Measurements from ENCODE around the gene C10orf67.
A peak's percentile ranks its signal among the peaks of the same experiment; 100 is the strongest.

C10orf67 gene

GRCh38 chr10:23157691-23158369, 186.8 kb downstream of the C10orf67 start:
- peak; percentile 45 for DNase-seq

DNA sequence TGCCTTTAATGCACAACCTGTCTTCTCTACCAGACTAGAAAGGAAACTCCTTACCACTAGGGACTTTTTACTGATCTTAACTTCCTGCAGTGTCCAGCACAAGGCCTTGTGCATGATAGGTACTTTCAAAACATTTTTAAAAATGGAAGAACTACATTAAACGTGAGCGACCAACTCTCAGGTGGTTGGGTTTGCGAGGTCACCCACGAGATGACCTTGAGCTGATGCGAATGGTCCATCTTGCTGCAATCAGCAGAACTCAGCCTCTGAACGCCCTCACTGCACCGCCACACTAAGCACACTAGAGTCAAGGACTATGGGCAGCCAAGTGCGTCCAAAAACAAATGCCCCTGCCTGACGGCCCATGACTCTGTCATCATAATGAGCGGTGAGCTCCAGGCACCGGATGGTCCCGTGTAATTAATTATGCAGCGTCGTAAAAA, 187.3 kb downstream of the C10orf67 start:
- DNase-seq, result no peak

GRCh38 chr10:23156447-23157150, 188.0 kb downstream of the C10orf67 start:
- DNase-seq, result no peak

- DNase-seq, result no peak
These were observed 189.4 kb downstream of the C10orf67 start for GRCh38 chr10:23155169-23155568.
